NCI-H748 (cell line): ENCODE measurements around the gene PDCD4.

Experiments used
- DNase-seq: peaks from one replicate; lab custom pipeline; 2025; ENCODE audit not compliant: unreplicated experiment; lab: John Stamatoyannopoulos, UW

Gene PDCD4

GRCh38 chr10:110841767-110842267 is 29.9 kb upstream of the PDCD4 start:
- DNase-seq, result no peak

GRCh38 chr10:110842326-110842904 is 29.3 kb upstream of the PDCD4 start:
- DNase-seq, result no peak

- DNase-seq, result no peak
Observed at GRCh38 chr10:110843031-110843430, 28.7 kb upstream of the PDCD4 start.

- DNase-seq, result no peak
Observed at GRCh38 chr10:110843796-110844616, 27.7 kb upstream of the PDCD4 start.

- no peak for DNase-seq
Observed at GRCh38 chr10:110844617-110844881, 27.2 kb upstream of the PDCD4 start.

- DNase-seq, result no peak
Observed at GRCh38 chr10:110845192-110845755, 26.5 kb upstream of the PDCD4 start.

DNA sequence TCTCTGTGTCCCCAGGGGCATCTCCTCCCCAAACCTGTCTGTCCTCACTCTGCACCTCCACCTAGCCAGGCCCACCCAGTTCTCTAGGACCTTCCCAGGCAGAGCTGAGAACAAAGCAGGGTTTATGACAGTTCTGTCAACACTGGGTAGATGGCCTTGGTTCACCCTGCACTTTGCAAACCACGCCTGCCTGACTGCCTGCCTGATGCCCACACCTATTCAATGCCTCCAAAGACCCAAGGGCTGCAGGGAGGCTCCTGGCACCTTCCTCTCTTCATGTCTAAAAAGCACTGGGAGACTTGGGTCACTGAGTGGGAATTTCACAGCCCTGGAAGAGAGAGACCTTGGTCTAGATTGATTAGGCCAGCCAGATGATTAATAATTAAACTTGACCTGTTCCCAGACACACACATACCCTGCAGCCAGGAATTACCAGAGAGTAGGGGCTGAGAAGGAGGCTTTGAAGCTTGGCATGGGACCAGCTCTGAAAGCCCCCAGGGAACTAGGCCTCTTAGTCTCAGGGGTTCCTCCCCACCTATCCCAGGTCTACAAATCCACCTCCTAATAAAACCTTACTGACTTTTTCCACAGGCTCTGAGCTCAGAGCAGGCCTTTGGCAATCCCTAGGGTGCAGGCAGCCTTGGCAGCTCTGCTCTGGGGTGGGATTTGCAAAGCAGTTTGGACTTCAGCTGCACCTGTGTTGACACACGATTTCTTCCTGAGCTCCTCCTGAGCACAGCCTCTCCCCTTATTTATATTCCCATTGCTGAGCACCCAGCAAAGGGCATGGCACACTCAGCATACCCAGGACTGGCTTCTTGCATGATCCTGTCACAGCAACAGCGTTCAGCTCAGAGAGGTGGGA is 25.7 kb upstream of the PDCD4 start:
- DNase-seq, result no peak

GRCh38 chr10:110847374-110847773 is 24.4 kb upstream of the PDCD4 start:
- DNase-seq, result no peak

DNA sequence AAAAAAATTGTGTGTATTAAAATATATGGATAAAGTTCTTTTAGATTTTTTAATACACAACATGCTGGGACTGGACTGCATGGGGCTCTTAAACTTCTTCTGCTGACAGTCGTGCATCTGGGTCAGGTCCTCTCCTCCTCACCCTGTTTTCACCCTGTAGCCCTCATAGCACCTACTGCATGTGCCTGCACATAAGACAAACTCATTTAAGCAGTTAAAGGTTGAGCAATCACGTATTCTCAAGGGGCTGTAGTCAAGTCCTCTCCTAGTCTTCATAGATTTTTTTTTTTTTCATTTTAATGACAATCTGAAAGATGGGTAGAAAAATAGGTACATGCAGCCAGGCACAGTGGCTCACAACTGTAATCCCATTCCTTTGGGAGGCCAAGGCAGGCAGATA is 23.6 kb upstream of the PDCD4 start:
- no peak for DNase-seq

DNA sequence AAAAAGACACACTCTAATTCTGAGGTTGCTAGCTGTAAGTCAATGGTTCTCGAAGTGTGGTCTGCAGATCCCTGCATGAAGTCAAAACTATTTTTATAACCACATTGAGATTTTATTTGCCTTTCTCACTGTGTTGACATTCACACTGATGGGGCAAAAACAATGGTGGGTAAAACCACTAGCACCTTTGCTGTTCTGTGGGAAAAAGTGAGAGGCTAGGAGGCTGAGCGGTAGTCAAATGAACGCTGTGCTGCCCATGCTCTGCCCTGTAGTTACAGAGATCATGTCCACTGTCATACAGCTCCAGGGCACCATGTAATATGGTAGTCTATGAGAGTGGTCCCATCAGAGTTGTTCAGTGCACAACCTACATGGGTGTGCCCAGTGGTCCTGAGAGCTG is 21.6 kb upstream of the PDCD4 start:
- no peak for DNase-seq

- DNase-seq, result no peak
Observed at GRCh38 chr10:110851020-110851612, 20.6 kb upstream of the PDCD4 start.

- no peak for DNase-seq
Observed at GRCh38 chr10:110852255-110852896, 19.4 kb upstream of the PDCD4 start.

DNA sequence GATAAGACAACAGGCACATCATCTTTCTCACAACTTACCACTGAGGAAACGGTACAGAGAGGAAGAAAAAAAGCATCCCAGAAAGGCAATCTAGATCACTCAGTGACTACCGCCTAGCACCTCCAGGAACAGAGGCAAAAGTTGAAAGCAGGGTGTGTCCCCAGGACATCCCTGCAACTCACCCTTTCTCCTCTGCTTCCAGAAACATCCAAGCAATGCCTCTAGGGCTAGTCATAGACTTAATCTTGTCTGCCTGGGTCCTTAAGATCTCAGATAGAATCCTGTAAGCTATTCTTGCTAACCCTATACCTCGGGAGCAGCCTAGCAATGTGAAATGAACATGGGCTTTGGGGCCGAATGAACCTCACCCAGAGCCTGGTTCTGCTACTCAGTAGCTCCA is 18.8 kb upstream of the PDCD4 start:
- DNase-seq, result no peak

GRCh38 chr10:110853921-110854605 is 17.7 kb upstream of the PDCD4 start:
- DNase-seq, result no peak

DNA sequence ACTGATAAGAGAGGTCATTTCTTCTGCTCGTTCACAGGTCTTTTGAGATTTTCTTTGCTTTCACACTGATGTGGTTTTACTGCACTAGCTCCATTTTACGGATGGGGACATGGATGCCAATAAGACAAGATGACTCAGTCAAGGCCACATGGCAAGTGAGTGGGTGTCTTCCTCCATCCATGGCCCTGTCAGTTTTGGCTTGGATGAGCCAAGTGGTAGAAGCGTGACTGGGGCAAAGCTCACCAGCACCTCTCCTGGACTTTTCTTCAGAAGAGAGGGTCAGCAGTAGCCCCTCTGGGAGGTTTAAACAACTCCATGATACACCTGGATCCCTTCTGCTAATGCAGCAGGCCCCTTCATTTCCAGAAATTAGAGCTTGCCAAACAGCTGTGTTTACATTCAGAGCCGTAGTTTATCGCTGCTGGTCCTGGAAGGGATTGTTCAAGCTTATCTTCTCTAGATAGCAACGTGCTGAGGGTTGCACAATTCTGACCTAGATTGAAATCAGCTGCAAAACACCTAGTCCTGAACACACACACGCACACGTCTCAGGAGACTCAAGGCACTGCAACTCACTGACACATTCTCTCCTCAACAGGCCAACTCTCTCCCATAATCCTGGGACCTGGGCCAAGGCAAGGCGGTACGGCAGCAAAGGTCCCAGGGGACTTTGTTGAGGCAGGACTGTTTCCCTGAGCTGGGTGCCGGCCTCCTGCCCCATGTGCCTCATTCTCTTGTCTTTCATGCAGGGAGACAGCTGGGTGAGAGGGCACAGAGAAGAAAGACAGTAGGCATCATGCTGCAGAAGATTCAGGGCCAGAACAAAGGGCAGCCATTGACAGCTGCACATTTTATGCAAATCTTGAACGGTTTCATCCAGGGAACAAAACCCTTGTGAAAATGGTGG is 14.2 kb upstream of the PDCD4 start:
- DNase-seq, result peak; percentile 40

GRCh38 chr10:110858297-110858934 is 13.3 kb upstream of the PDCD4 start:
- no peak for DNase-seq

DNA sequence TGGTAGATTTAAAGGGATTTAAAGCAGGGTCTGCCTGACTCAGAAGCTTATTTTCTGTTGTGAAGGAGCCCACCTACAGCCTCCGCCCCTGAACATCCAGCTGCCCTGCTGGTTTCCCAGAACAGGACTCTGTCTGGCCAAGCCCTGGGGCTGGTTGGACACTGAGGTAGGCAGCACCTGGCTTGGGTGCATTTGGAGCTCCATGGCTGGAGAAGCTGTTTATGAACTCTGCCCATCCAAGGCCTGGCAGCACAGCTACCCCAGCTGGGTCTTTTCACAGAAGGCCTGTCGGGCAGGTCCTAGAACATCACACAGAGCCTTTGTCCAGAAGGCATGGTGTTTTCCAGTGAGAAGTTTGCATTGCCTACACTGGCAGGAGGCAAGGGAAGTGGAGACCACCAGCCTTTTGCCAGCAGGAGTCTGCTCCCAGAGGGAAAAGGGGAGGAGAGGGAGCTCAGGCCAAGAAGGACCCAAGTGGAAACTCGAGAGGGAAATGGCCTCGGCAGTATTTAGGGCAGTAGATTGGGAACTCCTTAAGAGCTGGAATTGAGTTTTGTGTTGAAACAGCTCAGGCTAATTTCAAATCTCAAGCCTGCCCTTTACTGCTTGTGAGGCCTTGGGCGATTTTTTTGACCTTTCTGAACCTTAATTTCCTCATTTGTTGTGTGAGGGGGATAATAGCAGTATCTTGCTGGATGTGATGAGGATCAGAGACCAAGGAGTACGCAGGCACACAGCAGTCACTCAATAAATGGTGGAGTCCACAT is 12.3 kb upstream of the PDCD4 start:
- DNase-seq, result no peak

DNA sequence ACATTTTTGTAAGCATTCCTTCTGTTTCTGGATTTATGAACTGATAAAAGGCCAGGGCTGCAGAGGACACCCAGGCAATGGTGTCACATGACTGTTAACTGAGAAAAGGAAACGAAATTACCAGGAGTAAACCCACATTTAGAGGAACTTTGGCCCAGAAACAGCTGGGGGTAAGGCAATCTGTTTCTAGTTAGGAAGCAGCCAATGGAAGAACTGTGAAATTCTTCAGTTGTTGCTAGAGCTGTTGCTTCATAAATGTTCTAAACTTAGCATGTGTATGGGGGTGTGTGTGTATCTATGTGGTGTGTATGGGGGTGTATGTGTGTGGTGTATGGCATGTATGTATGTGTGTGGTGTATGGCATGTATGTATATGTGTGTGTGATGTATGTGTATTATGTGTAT is 11.8 kb upstream of the PDCD4 start:
- DNase-seq, result no peak
